Left lung (tissue), 10 donors: ENCODE measurements around the gene FAM76B. TPM values are rescaled to one million over a fixed set of nuclear protein-coding genes. Genes with fewer than 3 reads are reported as not detected.
A peak's percentile ranks its signal among the peaks of the same experiment; 100 is the strongest.

Experiments used
- ATAC-seq: fragments of 200-7000 bp; cut with Tn5 transposase; one replicate; pipeline ENCODE4 v1.9.1; 2020; ENCODE audit warnings: moderate library complexity
- DNase-seq, 4 donors: peaks; one replicate each; pipeline ENCODE4 v3.0.0-alpha.2; 2013 to 2020
- H3K27ac ChIP-seq, 2 donors: fragments of 200-600 bp; sonication (generic) in 1 of 2; one replicate each; pipeline versions ENCODE4 v1.5.0 to v1.8.0; 2020 to 2021
- H3K27me3 ChIP-seq, 2 donors: fragments of 200-600 bp; sonication (generic) in 1 of 2; one replicate each; pipeline versions ENCODE4 v1.5.0 to v1.8.0; 2020 to 2021
- H3K36me3 ChIP-seq, 2 donors: fragments of 200-600 bp; sonication (generic) in 1 of 2; one replicate each; pipeline versions ENCODE4 v1.5.0 to v1.8.0; 2020 to 2021
- H3K4me1 ChIP-seq, 2 donors: fragments of 200-600 bp; one replicate each; pipeline ENCODE4 v1.8.0; 2021
- H3K4me3 ChIP-seq, 2 donors: fragments of 200-600 bp; sonication (generic) in 1 of 2; one replicate each; pipeline versions ENCODE4 v1.5.0 to v1.8.0; 2020 to 2021; ENCODE audit warnings: mild to moderate bottlenecking in 1 of 2
- H3K9me3 ChIP-seq, 2 donors: fragments of 200-600 bp; sonication (generic) in 1 of 2; one replicate each; pipeline versions ENCODE4 v1.5.0 to v1.8.0; 2020 to 2021
- intact Hi-C, 2 donors: fragments of 100-400 bp; cut with DNase I; formaldehyde crosslinking; loops; one replicate each; pipeline versions ENCODE4 v1.11.2 to v1.14.2; 2022
- polyA plus RNA-seq, 6 donors: library from polyadenylated mRNA; unstranded; fragments of 120-200 nt; gene quantifications; one replicate each; pipeline ENCODE4 v1.2.1, GENCODE V29; 2013; ENCODE audit not compliant: insufficient read length in 6 of 6
- total RNA-seq, 2 donors: library from RNA; stranded (reverse); fragmentation: NEBNext Ultra II Directional; extraction: Animal tissue kit (Norgen Biotek cat#: 25700); gene quantifications; one replicate each; pipeline ENCODE4 v1.2.1, GENCODE V29; 2021
- TF ChIP-seq, protein P1 (sequence below), 2 donors: fragments of 200-600 bp; sonication (generic) in 1 of 2; IDR thresholded peaks; one replicate each; pipeline versions ENCODE4 v1.5.0 to v1.8.0; 2021; ENCODE audit warnings: antibody characterized with exemption in 2 of 2
- donor health status: DM: no; HTN: yes; CAD: no.
- donor health status: DM: no; HTN: no; CAD: no.

Gene FAM76B
- total and polyA plus RNA-seq, 8 donors, result 13.6 to 70.6 (median 60.8) TPM

DNA sequence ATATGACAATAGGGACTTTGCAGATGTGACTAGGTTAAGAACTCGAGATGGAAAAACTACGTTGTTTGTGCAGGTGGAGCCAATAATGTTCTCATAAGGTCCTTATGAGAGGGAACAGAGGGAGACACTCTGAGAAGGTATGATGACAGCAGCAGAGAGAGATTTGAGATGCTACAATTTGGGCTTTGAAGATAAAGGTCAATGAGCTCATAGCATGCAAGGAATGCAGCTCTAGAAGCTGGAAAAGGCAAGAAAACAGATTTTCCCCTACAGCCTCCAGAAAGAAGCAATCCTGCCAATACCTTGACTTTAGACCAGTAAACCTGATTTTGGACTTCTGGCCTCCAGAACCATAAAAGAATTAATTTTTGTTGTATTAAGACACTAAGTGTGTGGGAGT is 21.1 kb downstream of the FAM76B start:
- TF ChIP-seq, protein P1, sequence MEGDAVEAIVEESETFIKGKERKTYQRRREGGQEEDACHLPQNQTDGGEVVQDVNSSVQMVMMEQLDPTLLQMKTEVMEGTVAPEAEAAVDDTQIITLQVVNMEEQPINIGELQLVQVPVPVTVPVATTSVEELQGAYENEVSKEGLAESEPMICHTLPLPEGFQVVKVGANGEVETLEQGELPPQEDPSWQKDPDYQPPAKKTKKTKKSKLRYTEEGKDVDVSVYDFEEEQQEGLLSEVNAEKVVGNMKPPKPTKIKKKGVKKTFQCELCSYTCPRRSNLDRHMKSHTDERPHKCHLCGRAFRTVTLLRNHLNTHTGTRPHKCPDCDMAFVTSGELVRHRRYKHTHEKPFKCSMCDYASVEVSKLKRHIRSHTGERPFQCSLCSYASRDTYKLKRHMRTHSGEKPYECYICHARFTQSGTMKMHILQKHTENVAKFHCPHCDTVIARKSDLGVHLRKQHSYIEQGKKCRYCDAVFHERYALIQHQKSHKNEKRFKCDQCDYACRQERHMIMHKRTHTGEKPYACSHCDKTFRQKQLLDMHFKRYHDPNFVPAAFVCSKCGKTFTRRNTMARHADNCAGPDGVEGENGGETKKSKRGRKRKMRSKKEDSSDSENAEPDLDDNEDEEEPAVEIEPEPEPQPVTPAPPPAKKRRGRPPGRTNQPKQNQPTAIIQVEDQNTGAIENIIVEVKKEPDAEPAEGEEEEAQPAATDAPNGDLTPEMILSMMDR (IDR thresholded peaks at IDR 0.05), result no peak
- intact Hi-C loops, result no loop called here
- Histone ChIP-seq H3K36me3 (peaks cover 0 to 36% of the 10 kb centered on the region in 2 donors), H3K27me3 (no peaks in the 10 kb centered on the region), H3K9me3 (no peaks in the 10 kb centered on the region), H3K27ac (no peak overlapping the region), H3K4me3 (no peak overlapping the region), H3K4me1 (peaks cover 0 to 13% of the 10 kb centered on the region in 2 donors)
- DNase-seq (no peak), ATAC-seq (no peak)

DNA sequence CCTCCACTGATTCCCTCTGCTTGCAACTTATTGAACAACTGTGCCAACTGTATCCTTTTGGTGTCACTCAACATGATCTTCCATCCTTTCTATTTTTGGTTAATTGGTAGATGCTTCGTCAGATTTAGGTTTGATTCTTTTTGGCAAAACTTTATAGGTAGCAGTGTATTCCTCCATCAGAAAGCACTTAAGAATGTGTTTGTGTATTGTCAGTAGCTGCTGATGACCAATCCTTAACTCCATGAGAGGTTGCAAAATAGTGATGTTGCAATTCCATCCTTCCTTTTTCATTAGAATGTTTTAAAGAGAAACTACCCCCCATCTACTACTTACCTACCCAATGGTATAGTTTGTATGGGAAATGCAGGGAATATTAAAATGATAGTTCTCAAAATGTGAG is 22.1 kb downstream of the FAM76B start:
- DNase-seq, result peak in 2 of 4 donors; percentile 20 to 45
- peaks cover 0 to 13% of the 10 kb centered on the region in 2 donors for H3K4me1 ChIP-seq
- H3K27ac ChIP-seq, result no peak overlapping the region
- H3K4me3 ChIP-seq, result no peak overlapping the region
- intact Hi-C loops, result no loop called here
- ATAC-seq, result peak; percentile 62
- H3K27me3 ChIP-seq, result no peaks in the 10 kb centered on the region
- H3K36me3 ChIP-seq, result peaks cover 0 to 28% of the 10 kb centered on the region in 2 donors
- H3K9me3 ChIP-seq, result no peaks in the 10 kb centered on the region
- TF ChIP-seq, protein P1 (IDR thresholded peaks at IDR 0.05), result no peak

DNA sequence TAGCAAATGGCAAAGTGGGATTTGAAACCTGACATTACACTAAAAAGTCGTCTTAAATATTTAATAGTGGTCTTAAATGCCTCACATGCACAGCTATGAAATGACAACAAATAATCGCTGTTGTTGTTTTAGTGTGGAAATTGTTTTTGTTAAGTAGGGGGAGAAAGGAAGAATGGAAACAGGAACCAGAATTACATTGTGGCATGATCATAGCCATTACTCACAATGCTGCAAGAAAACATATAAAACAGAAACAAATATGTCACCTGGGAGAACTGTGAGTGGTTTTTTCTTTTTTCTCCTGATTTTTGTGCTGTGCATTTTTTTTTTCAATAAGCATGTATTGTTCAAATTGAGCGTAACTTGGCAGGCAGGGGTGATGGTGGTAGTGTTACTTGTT is 22.9 kb downstream of the FAM76B start:
- intact Hi-C loops, result no loop called here
- no peak overlapping the region for H3K4me3 ChIP-seq

DNA sequence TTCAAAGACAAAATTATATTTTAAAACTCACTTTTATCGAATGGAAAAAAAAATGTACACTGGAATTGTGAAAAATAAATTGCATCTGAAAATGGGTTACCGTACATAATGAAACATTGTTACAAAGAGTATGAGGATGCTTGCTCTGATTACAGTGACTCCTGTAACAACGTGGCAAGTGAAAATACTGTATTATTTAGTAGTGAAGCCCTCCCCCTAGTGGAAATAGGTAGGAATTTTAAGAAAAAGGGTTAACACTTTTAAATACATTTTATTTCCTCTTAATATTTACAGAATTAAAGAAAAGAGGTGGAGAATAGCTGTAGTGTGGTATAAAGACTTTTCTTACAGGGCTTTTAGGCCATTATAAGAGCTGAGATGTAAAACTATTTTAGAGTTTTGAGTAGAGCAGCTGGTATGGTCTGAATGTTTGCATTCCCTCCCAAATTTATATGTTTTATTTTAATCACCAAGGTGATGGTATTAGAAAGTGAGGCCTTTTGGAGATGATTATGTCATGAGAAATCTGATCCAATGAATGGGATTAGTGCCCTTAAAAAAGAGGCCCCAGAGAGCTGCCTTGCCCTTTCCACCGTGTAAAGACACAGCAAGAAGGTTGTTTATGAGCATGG is 25.2 kb downstream of the FAM76B start:
- Histone ChIP-seq H3K4me1 (peaks cover 0 to 13% of the 10 kb centered on the region in 2 donors), H3K4me3 (no peak overlapping the region), H3K27me3 (no peaks in the 10 kb centered on the region), H3K9me3 (no peaks in the 10 kb centered on the region), H3K36me3 (peaks cover 0 to 6% of the 10 kb centered on the region in 2 donors), H3K27ac (no peak overlapping the region)
- peak in 2 of 4 donors; percentile 36 to 67 for DNase-seq
- ATAC-seq, result peak; percentile 88
- TF ChIP-seq, protein P1 (IDR thresholded peaks at IDR 0.05), result peak; percentile 59 to 64
- intact Hi-C loops, result loop anchor here in 1 of 2 donors (5.0 kb wide), 1 partner anchor 612 kb away; no protein-coding TSS in a partner anchor

More for the DNA sequence above, 22.9 kb downstream of the FAM76B start:
- Histone ChIP-seq H3K27me3 (no peaks in the 10 kb centered on the region), H3K27ac (no peak overlapping the region), H3K36me3 (peaks cover 0 to 20% of the 10 kb centered on the region in 2 donors), H3K4me1 (peaks cover 0 to 13% of the 10 kb centered on the region in 2 donors), H3K9me3 (no peaks in the 10 kb centered on the region)
- ATAC-seq (no peak), DNase-seq (no peak)
- TF ChIP-seq, protein P1 (IDR thresholded peaks at IDR 0.05), result no peak

DNA sequence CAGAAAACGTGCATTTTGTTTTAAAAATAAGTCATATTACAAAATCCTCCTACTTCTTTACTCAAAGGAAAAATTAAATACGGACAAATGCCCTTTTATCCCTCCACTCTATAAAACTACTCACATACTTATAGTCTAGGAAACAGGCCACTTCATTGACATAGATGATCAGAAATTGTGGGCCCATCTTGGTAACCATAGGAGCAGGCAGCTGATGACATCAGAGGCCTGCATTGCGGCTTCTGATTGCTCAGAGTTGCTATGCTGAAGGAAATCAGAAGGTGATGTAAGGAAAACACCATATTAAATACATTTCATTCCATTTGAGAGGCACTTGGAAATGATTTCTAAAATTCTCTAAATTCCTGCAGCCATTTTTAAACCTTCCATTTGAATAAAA is 27.0 kb downstream of the FAM76B start:
- TF ChIP-seq, protein P1 (IDR thresholded peaks at IDR 0.05), result no peak
- H3K9me3 ChIP-seq, result no peaks in the 10 kb centered on the region
- intact Hi-C loops, result loop anchor here in 1 of 2 donors (5.0 kb wide), 1 partner anchor 610 kb away; no protein-coding TSS in a partner anchor
- no peaks in the 10 kb centered on the region for H3K27me3 ChIP-seq
- ATAC-seq, result no peak
- H3K27ac ChIP-seq, result no peak overlapping the region
- no peak overlapping the region for H3K4me3 ChIP-seq
- no peak for DNase-seq
- H3K4me1 ChIP-seq, result peaks cover 0 to 8% of the 10 kb centered on the region in 2 donors
- H3K36me3 ChIP-seq, result no peaks in the 10 kb centered on the region
